Gastroesophageal sphincter (tissue), 4 donors: ENCODE measurements around the gene SLA2. TPM values are rescaled to one million over a fixed set of nuclear protein-coding genes. Genes with fewer than 3 reads are reported as not detected.
"Not testable (repeated sequence)": the region's sequence is repeated elsewhere in the genome, so short reads cannot be mapped to it uniquely, and the experiment has no call there.

Source experiments
- ATAC-seq: fragments of 150-250 bp; one replicate; pipeline ENCODE4 v1.9.1; 2016; ENCODE audit warnings: mild to moderate bottlenecking, moderate library complexity
- H3K27ac ChIP-seq, 4 donors: fragments of 200-600 bp; sonication (generic) in 3 of 4; 1 replicate in 3 of 4; 2 replicates in 1 of 4; pipeline ENCODE4 v1.5.1; 2016 to 2019
- H3K27me3 ChIP-seq: fragments of 200-600 bp; sonication (generic); one replicate; pipeline ENCODE4 v1.5.1; 2019
- H3K36me3 ChIP-seq, 2 donors: fragments of 200-600 bp; sonication (generic); one replicate each; pipeline ENCODE4 v1.5.1; 2019; ENCODE audit warnings: control low read depth in 1 of 2
- H3K4me1 ChIP-seq, 3 donors: fragments of 200-600 bp; sonication (generic); 1 replicate in 2 of 3; 2 replicates in 1 of 3; pipeline ENCODE4 v1.5.1; 2016 to 2019; ENCODE audit warnings: control low read depth in 2 of 3
- H3K4me3 ChIP-seq, 2 donors: fragments of 200-600 bp; sonication (generic); one replicate each; pipeline ENCODE4 v1.5.1; 2019; ENCODE audit warnings: mild to moderate bottlenecking in 1 of 2, moderate library complexity in 1 of 2
- H3K9me3 ChIP-seq, 3 donors: fragments of 200-600 bp; sonication (generic); one replicate each; pipeline ENCODE4 v1.5.1; 2017 to 2019; ENCODE audit warnings: control low read depth in 2 of 3
- CTCF ChIP-seq, 4 experiments: fragments of 200-600 bp in 2 of 4; fragments of 450-650 bp in 2 of 4; sonication (generic) in 1 of 4; IDR thresholded peaks; one replicate each; pipeline ENCODE4 v1.5.1; 2017 to 2019; ENCODE audit warnings: antibody characterized with exemption in 4 of 4, mild to moderate bottlenecking in 2 of 4, moderate library complexity in 2 of 4
- EP300 ChIP-seq: sonication (generic); formaldehyde crosslinking; IDR thresholded peaks from one replicate; pipeline ENCODE4 v1.6.1; 2017; ENCODE audit warnings: antibody characterized with exemption, mild to moderate bottlenecking
- POLR2A ChIP-seq, 2 donors: fragments of 450-650 bp; IDR thresholded peaks; one replicate each; pipeline ENCODE4 v1.6.1; 2017; ENCODE audit warnings: antibody characterized with exemption in 2 of 2, mild to moderate bottlenecking in 2 of 2, moderate library complexity in 1 of 2
- POLR2AphosphoS5 ChIP-seq: sonication (generic); formaldehyde crosslinking; IDR thresholded peaks from one replicate; pipeline ENCODE4 v1.6.1; 2017; ENCODE audit warnings: antibody characterized with exemption
- WGBS, 2 donors: methylation state at CpG; one replicate each; pipeline ENCODE4 v1.1.5; 2018; ENCODE audit warnings: low coverage in 1 of 2; 5-methylcytosine and 5-hydroxymethylcytosine counted together
- total RNA-seq, 4 donors: library from RNA; depleted of rRNA; stranded (reverse); fragments of >200 nt; gene quantifications; one replicate each; pipeline ENCODE4 v1.1.0, GENCODE V29; 2016

SLA2 gene
- total RNA-seq, 4 donors from 2014 or later: 0.13 TPM; not detected in 3

DNA sequence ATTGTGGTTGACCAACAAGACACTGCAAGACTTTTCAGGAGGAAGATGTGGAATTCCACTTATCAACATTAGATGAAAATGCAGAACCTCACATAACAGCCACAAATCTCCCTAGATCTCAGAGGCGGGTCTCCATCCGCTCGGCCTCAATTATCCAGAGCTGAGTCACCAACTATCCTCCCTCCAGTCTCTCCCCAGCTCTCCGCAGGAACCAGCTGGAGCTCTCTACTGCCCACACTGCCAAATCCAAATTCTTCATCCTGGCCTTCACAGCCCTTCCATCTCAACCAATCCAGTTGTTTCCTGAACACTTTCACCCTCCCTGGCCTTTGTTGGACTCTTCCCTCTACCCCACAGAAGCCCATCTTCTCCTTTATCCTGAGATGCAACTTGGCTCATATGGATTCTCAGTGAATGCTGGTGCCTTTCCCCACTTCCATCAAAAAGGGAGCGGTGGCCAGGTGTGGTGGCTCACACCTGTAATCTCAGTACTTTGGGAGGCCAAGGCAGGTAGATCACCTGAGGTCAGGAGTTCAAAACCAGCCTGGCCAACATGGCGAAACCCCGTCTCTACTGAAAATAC is 76.1 kb downstream of the SLA2 start:
- no peak for ATAC-seq
- Histone ChIP-seq H3K27me3 (no peaks in the 10 kb centered on the region), H3K9me3 (no peaks in the 10 kb centered on the region), H3K27ac (no peak overlapping the region), H3K36me3 (no peaks in the 10 kb centered on the region), H3K4me1 (peaks cover 0 to 30% (median 8%) of the 10 kb centered on the region in 3 donors), H3K4me3 (no peak overlapping the region)
- WGBS, 2 donors: 40 to 58% methylated on average over 2 to 4 of the region's 7 CpGs
- TF ChIP-seq EP300: no peak
- TF ChIP-seq POLR2AphosphoS5: no peak
- no peak for TF ChIP-seq POLR2A (IDR thresholded peaks at IDR 0.05)
- no peak for TF ChIP-seq CTCF (IDR thresholded peaks at IDR 0.05)

DNA sequence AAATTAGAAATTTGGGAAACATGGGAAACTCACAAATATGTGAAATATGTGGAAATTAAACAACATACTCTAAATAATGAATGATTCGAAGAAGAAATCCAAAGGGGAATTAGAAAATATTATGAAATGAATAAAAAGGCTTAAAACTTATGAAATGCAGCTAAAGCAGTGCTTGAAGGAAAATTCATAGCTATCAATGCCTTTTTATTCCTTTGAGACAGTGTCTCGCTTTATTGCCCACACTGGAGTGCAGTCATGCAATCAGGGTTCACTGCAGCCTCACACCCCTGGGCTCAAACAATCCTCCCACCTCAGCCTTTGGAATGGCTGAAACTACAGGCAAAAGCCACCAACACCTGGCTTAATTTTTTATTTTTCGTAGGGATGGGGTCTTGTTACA is 80.5 kb downstream of the SLA2 start:
- Histone ChIP-seq H3K4me1 (no peaks in the 10 kb centered on the region), H3K9me3 (no peaks in the 10 kb centered on the region), H3K4me3 (no peak overlapping the region), H3K36me3 (no peaks in the 10 kb centered on the region), H3K27me3 (no peaks in the 10 kb centered on the region), H3K27ac (no peak overlapping the region)
- ATAC-seq: no peak
- WGBS, 2 donors: 87 to 93% methylated on average over 3 of the region's 3 CpGs
- TF ChIP-seq CTCF (IDR thresholded peaks at IDR 0.05): no peak
- TF ChIP-seq POLR2A (IDR thresholded peaks at IDR 0.05): no peak
- TF ChIP-seq POLR2AphosphoS5: no peak
- no peak for TF ChIP-seq EP300

DNA sequence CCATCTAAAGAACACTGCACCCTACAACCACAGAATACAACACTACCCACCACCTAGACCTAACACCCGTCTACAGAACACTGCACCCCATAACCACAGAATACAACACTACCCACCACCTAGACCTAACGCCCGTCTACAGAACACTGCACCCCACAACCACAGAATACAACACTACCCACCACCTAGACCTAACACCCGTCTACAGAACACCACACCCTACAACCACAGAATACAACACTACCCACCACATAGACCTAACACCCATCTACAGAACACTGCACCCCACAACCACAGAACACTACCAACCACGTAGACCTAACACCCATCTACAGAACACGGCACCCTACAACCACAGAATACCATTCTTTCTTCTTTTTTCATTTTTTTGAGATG is 81.3 kb downstream of the SLA2 start:
- not testable (repeated sequence) for H3K27ac ChIP-seq, H3K9me3 ChIP-seq, H3K27me3 ChIP-seq, ATAC-seq, H3K4me1 ChIP-seq, H3K36me3 ChIP-seq, H3K4me3 ChIP-seq
- WGBS, 2 donors: 86% methylated on average over 4 to 5 of the region's 6 CpGs

DNA sequence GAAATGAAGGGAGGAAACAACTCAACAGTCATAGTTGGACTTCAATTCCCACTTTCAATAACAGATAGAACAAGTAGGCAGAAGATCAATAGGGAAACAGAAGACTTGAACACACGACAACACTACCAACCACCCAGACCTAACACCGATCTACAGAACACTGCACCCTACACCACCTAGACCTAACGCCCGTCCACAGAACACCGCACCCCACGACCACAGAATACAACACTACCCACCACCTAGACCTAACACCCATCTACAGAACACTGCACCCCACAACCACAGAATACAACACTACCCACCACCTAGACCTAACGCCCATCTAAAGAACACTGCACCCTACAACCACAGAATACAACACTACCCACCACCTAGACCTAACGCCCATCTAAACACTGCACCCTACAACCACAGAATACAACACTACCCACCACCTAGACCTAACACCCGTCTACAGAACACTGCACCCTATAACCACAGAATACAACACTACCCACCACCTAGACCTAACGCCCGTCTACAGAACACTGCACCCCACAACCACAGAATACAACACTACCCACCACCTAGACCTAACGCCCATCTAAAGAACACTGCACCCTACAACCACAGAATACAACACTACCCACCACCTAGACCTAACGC is 81.8 kb downstream of the SLA2 start:
- not testable (repeated sequence) for H3K9me3 ChIP-seq, H3K4me3 ChIP-seq, H3K27ac ChIP-seq, H3K4me1 ChIP-seq, H3K36me3 ChIP-seq, ATAC-seq, H3K27me3 ChIP-seq
- 90 to 98% methylated on average over 11 to 12 of the region's 13 CpGs for WGBS, 2 donors

DNA sequence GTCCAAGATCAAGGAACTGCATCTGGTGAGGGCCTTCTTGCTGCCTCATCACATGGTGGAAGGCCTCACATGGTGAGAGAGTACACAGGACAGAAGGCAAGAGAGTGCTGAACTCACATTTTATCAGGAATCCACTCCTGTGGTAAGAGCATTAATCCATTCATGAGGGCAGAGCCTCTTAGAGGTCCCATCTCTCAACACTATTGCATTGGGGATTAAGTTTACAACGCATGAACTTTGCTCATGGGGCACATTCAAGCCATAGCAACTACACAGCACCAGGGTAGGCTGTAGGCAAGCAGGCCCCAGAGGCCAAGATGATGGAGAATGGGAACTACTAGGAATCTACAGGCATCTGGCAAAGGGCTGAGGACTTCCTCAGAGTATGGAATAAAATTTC is 82.6 kb downstream of the SLA2 start:
- no peaks in the 10 kb centered on the region for H3K4me1 ChIP-seq
- no peak overlapping the region for H3K27ac ChIP-seq
- no peak for ATAC-seq
- H3K4me3 ChIP-seq: no peak overlapping the region
- no peaks in the 10 kb centered on the region for H3K27me3 ChIP-seq
- H3K9me3 ChIP-seq: no peaks in the 10 kb centered on the region
- no peaks in the 10 kb centered on the region for H3K36me3 ChIP-seq
- TF ChIP-seq EP300: no peak
- TF ChIP-seq POLR2A (IDR thresholded peaks at IDR 0.05): no peak
- no peak for TF ChIP-seq CTCF (IDR thresholded peaks at IDR 0.05)
- TF ChIP-seq POLR2AphosphoS5: no peak
- WGBS, 2 donors: no CpG with 5 or more reads among the region's 1 CpG

DNA sequence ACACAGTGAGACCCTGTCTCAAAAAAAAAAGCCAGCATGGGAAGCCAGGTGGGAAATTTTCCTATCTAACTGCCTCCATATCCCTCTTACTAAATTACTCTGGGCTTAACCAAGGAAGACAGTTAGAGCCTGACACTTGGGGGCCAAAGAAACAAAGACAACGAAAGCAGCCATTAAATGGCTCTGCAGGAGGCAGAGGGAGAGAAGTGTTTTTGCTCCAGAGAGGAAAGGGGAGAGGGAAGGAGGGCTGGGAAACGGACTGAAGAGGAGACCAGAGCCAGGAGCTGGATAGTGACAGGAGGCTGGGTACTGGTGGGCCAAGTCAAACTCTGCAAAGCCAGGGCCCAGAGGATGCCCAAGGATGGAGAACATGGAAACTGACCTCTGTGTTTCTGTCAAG is 83.3 kb downstream of the SLA2 start:
- no peak overlapping the region for H3K4me3 ChIP-seq
- H3K4me1 ChIP-seq: no peaks in the 10 kb centered on the region
- no peak overlapping the region for H3K27ac ChIP-seq
- ATAC-seq: no peak
- H3K9me3 ChIP-seq: no peaks in the 10 kb centered on the region
- H3K27me3 ChIP-seq: no peaks in the 10 kb centered on the region
- H3K36me3 ChIP-seq: no peaks in the 10 kb centered on the region
- WGBS, 2 donors: 56 to 100% methylated on average over 1 to 2 of the region's 2 CpGs
- no peak for TF ChIP-seq CTCF (IDR thresholded peaks at IDR 0.05)
- no peak for TF ChIP-seq EP300
- TF ChIP-seq POLR2A (IDR thresholded peaks at IDR 0.05): no peak
- no peak for TF ChIP-seq POLR2AphosphoS5
